Ovary (tissue), 9 donors: ENCODE measurements around the gene FRMD3. TPM values are rescaled to one million over a fixed set of nuclear protein-coding genes. Genes with fewer than 3 reads are reported as not detected.

Experiments used
- DNase-seq, 5 donors: peaks; one replicate each; pipeline ENCODE4 v3.0.0-alpha.2; 2019 to 2020
- H3K27ac ChIP-seq, 2 donors: fragments of 200-600 bp; one replicate each; pipeline versions ENCODE4 v1.5.1 to v1.8.0; 2019 to 2022
- H3K27me3 ChIP-seq: fragments of 200-600 bp; one replicate; pipeline ENCODE4 v1.8.0; 2022
- H3K36me3 ChIP-seq: fragments of 200-600 bp; sonication (generic); one replicate; pipeline ENCODE4 v1.5.1; 2019
- H3K4me1 ChIP-seq: one replicate; pipeline ENCODE4 v1.8.1; 2013; ENCODE audit warnings: mild to moderate bottlenecking, moderate library complexity; ENCODE audit not compliant: insufficient read depth
- H3K4me3 ChIP-seq: fragments of 200-600 bp; sonication (generic); one replicate; pipeline ENCODE4 v1.5.1; 2017
- H3K9me3 ChIP-seq, 2 donors: fragments of 200-600 bp in 1 of 2; sonication (generic) in 1 of 2; one replicate each; pipeline versions ENCODE4 v1.5.1 to v1.8.1; 2013 to 2019; ENCODE audit warnings: mild to moderate bottlenecking in 1 of 2, moderate library complexity in 1 of 2
- EP300 ChIP-seq: sonication (generic); formaldehyde crosslinking; IDR thresholded peaks from one replicate; pipeline ENCODE4 v1.6.1; 2017; ENCODE audit warnings: antibody characterized with exemption
- POLR2A ChIP-seq: fragments of 450-650 bp; IDR thresholded peaks from one replicate; pipeline ENCODE4 v1.6.1; 2017; ENCODE audit warnings: antibody characterized with exemption, mild to moderate bottlenecking, moderate library complexity
- WGBS, 3 donors: extraction: QIAGEN DNeasy Blood & Tissue Kit in 1 of 3; methylation state at CpG; one replicate each; pipeline versions ENCODE4 v1.1.5 to v1.1.7; 2013 to 2017; 5-methylcytosine and 5-hydroxymethylcytosine counted together
- intact Hi-C, 4 donors: fragments of 100-400 bp; cut with DNase I; formaldehyde crosslinking; loops; one replicate each; pipeline versions ENCODE4 v1.11.0 to v1.15.1; 2022 to 2023
- polyA plus RNA-seq, 2 donors: library from polyadenylated mRNA; stranded (reverse); fragments of 200-250 nt in 1 of 2; fragments of 350-450 nt in 1 of 2; fragmentation: Illumina TruSeq in 1 of 2; extraction: RNeasy Lipid Tissue Mini Kit (QIAGEN cat#74804) in 1 of 2; gene quantifications; one replicate each; pipeline ENCODE4 v1.2.3, GENCODE V29; 2013 to 2014
- total RNA-seq, 7 donors: library from RNA; depleted of rRNA in 2 of 7; stranded (reverse); fragments of >200 nt in 2 of 7; fragmentation: NEBNext Ultra II Directional in 3 of 7; extraction: Animal tissue kit (Norgen Biotek cat#: 25700) in 3 of 7; gene quantifications; one replicate each; pipeline versions ENCODE4 v1.1.0 to v1.2.4, GENCODE V29; 2016 to 2023
- TF ChIP-seq, protein P1 (sequence below), 3 donors: fragments of 450-650 bp in 2 of 3; fragments of 200-600 bp in 1 of 3; IDR thresholded peaks; one replicate each; pipeline versions ENCODE4 v1.5.1 to v1.8.0; 2016 to 2022; ENCODE audit warnings: antibody characterized with exemption in 3 of 3, mild to moderate bottlenecking in 1 of 3
- donor health status: DM: no; HTN: no; CAD: no; lungs with moderate emphysema.
- donor health status: DM: no; HTN: no; CAD: no.
- donor health status: Bipolar disorder and iron deficiency.
- donor health status: DM: yes; HTN: yes; CAD: no.
- donor health status: DM: no; HTN: no; CAD: no.
- donor health status: DM: yes; HTN: yes; CAD: no.

The FRMD3 gene
- total and polyA plus RNA-seq, 9 donors: 0.83 to 9.1 (median 4.2) TPM

DNA sequence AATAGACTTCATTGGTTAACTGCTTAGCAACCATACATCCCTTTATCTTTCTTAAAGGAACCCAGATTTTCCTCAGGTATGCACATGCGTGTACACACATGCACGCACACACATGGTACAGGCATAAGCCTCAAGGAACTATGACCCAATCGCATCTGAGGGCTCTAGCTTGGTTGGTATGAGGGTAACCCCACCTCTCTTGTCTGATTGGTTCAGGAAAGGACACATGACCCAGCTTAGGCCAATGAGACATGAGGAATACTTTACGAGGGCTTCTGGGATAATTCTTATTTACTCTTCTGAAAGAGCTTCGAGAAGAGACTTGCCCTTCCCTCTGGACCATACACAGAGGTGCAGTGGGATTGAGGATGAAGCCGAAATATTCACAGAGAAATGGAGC lies 141.9 kb downstream of the FRMD3 start:
- WGBS, 3 donors: 95 to 97% (median 96%) methylated on average over 6 of the region's 6 CpGs
- Histone ChIP-seq H3K36me3 (no peaks in the 10 kb centered on the region), H3K9me3 (no peaks in the 10 kb centered on the region), H3K27ac (no peak overlapping the region), H3K27me3 (no peaks in the 10 kb centered on the region), H3K4me1 (no peaks in the 10 kb centered on the region), H3K4me3 (no peak overlapping the region)
- TF ChIP-seq EP300 (no peak), POLR2A (no peak)
- TF ChIP-seq, protein P1, sequence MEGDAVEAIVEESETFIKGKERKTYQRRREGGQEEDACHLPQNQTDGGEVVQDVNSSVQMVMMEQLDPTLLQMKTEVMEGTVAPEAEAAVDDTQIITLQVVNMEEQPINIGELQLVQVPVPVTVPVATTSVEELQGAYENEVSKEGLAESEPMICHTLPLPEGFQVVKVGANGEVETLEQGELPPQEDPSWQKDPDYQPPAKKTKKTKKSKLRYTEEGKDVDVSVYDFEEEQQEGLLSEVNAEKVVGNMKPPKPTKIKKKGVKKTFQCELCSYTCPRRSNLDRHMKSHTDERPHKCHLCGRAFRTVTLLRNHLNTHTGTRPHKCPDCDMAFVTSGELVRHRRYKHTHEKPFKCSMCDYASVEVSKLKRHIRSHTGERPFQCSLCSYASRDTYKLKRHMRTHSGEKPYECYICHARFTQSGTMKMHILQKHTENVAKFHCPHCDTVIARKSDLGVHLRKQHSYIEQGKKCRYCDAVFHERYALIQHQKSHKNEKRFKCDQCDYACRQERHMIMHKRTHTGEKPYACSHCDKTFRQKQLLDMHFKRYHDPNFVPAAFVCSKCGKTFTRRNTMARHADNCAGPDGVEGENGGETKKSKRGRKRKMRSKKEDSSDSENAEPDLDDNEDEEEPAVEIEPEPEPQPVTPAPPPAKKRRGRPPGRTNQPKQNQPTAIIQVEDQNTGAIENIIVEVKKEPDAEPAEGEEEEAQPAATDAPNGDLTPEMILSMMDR (IDR thresholded peaks at IDR 0.05): no peak
- intact Hi-C loops: no loop called here
- DNase-seq: no peak

- intact Hi-C loops: no loop called here
- Histone ChIP-seq H3K9me3 (no peaks in the 10 kb centered on the region), H3K4me1 (no peaks in the 10 kb centered on the region), H3K27me3 (no peaks in the 10 kb centered on the region), H3K4me3 (no peak overlapping the region), H3K36me3 (no peaks in the 10 kb centered on the region), H3K27ac (no peak overlapping the region)
- no peak for DNase-seq
- no peak for TF ChIP-seq POLR2A
- TF ChIP-seq, protein P1 (IDR thresholded peaks at IDR 0.05): no peak
- TF ChIP-seq EP300: no peak
- WGBS, 3 donors: 90 to 93% (median 92%) methylated on average over 4 of the region's 4 CpGs
Measured at GRCh38 chr9:83392228-83392627, 146.0 kb downstream of the FRMD3 start.

- H3K9me3 ChIP-seq: no peaks in the 10 kb centered on the region
- intact Hi-C loops: no loop called here
- DNase-seq: no peak
- WGBS, 3 donors: 88 to 95% (median 88%) methylated on average over 1 of the region's 1 CpG
- H3K27ac ChIP-seq: no peak overlapping the region
- H3K36me3 ChIP-seq: no peaks in the 10 kb centered on the region
- no peak for TF ChIP-seq POLR2A
- TF ChIP-seq EP300: no peak
- TF ChIP-seq, protein P1 (IDR thresholded peaks at IDR 0.05): no peak
- H3K4me1 ChIP-seq: no peaks in the 10 kb centered on the region
- H3K27me3 ChIP-seq: no peaks in the 10 kb centered on the region
- no peak overlapping the region for H3K4me3 ChIP-seq
Measured at GRCh38 chr9:83388346-83388745, 149.9 kb downstream of the FRMD3 start.

DNA sequence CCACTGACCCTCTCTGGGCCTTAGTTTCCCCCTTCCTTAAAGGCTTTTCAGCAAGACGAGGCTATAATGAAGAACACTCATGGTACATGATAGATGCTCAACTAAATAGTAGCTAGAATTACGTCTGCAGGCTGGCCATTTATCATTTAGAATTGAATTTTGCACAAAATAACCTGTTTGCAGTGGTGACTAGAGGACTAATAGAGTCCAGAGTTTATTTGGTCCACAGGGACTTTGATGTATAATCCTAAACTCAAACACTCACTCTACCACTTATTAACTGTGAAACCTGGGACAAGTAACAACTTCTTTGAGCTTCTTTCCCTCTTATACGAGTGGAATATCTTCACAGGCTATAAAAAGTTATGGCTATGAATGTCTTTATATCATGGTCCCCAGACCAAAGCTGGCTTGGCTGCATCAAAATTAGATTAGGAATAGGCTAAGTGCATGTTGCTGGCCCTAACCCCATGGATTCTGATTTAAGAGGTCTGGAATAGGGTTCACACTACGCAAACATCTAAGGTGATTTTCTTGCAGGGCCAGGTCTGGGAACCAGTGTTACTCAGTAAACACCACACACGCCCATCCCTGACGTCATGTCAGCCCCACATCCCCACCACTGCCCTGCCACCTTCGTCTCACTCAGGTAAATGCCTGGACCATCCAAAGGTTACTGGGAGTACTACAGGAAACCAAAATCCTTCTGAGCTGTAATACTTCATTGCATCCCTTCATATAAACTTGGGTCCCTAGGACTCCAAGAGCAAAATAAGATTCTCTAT lies 150.6 kb downstream of the FRMD3 start:
- DNase-seq: no peak
- Histone ChIP-seq H3K27ac (no peak overlapping the region), H3K4me1 (no peaks in the 10 kb centered on the region), H3K4me3 (no peak overlapping the region), H3K27me3 (no peaks in the 10 kb centered on the region), H3K36me3 (no peaks in the 10 kb centered on the region), H3K9me3 (no peaks in the 10 kb centered on the region)
- intact Hi-C loops: no loop called here
- WGBS, 3 donors: 97% methylated on average over 7 of the region's 7 CpGs
- TF ChIP-seq, protein P1 (IDR thresholded peaks at IDR 0.05): no peak
- no peak for TF ChIP-seq POLR2A
